Omental fat pad (tissue), 4 donors: ENCODE measurements around the gene SCP2. TPM values are rescaled to one million over a fixed set of nuclear protein-coding genes. Genes with fewer than 3 reads are reported as not detected.

Experiments used
- ATAC-seq: fragments of 150-250 bp; one replicate; pipeline ENCODE4 v1.9.1; 2016; ENCODE audit warnings: mild to moderate bottlenecking, moderate library complexity; ENCODE audit not compliant: low FRiP score
- DNase-seq: peaks from one replicate; pipeline ENCODE4 v3.0.0-alpha.2; 2019; ENCODE audit warnings: low spot score
- CTCF ChIP-seq, 3 donors: fragments of 450-650 bp; IDR thresholded peaks; one replicate each; pipeline ENCODE4 v1.5.1; 2016 to 2017; ENCODE audit warnings: antibody characterized with exemption in 3 of 3, mild to moderate bottlenecking in 3 of 3, moderate library complexity in 2 of 3
- total RNA-seq, 4 donors: library from RNA; depleted of rRNA; stranded (reverse); fragments of >200 nt; gene quantifications; one replicate each; pipeline ENCODE4 v1.1.0, GENCODE V29; 2016

Gene SCP2
- total RNA-seq, 4 donors from 2014 or later, result 92.7 to 174 (median 126) TPM

- DNase-seq, result no peak
- ATAC-seq, result no peak
- TF ChIP-seq CTCF (IDR thresholded peaks at IDR 0.05), result no peak
Observed at GRCh38 chr1:52907812-52908153, 19.3 kb upstream of the SCP2 start.

DNA sequence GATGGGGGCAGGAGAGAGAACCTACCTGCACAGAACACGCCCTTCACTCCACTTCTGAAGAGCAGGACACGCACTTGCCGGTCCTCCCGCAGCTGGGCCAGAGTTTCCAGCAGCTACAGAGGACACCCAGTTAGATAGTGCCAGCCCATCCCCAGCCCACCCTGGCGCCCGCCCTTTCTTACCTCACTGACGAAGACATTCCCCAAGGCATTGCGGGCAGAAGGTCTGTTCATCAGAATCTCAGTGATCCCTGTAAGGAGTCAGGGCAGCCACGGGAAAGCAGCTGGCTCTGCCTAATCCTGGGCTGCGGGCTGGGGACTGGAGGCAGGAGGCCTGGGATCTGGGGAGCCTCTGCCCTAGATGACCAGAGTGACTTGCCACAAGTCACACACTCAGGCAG, 15.5 kb upstream of the SCP2 start:
- no peak for DNase-seq
- no peak for TF ChIP-seq CTCF (IDR thresholded peaks at IDR 0.05)
- no peak for ATAC-seq

DNA sequence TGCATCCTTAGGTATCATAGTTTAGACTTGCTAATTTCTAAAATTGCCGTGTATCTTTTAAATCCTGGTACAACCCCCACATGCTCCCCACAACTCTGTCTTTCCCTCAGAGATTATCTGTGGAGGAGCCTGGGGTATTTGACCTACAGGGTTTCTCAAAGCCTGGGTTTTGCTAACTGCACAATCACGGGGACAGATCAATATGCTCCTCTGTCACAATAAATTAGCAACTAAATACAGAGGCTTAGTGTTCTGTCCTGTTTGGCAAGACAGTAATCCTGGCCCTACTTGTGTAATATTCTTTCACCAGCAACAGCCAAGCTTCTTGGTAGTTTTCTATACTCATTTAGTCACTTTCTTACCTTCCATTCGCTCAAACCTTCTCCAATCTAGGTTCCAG, 14.1 kb upstream of the SCP2 start:
- ATAC-seq (no peak), DNase-seq (no peak)
- TF ChIP-seq CTCF (IDR thresholded peaks at IDR 0.05), result no peak

GRCh38 chr1:52913537-52913936, 13.5 kb upstream of the SCP2 start:
- ATAC-seq (no peak), DNase-seq (no peak)
- TF ChIP-seq CTCF (IDR thresholded peaks at IDR 0.05), result no peak

- no peak for TF ChIP-seq CTCF (IDR thresholded peaks at IDR 0.05)
- ATAC-seq, result no peak
- DNase-seq, result no peak
Observed at GRCh38 chr1:52914463-52914862, 12.6 kb upstream of the SCP2 start.

- TF ChIP-seq CTCF (IDR thresholded peaks at IDR 0.05), result no peak
- DNase-seq (no peak), ATAC-seq (no peak)
Observed at GRCh38 chr1:52915211-52915854, 11.7 kb upstream of the SCP2 start.

- TF ChIP-seq CTCF (IDR thresholded peaks at IDR 0.05), result no peak
- no peak for DNase-seq
- no peak for ATAC-seq
Observed at GRCh38 chr1:52915855-52916220, 11.2 kb upstream of the SCP2 start.
